HG03097 (cell line): Measurements from ENCODE around the gene ADAM10.

Source experiments
- ATAC-seq: cut with Tn5 transposase; IDR thresholded peaks from one replicate; pipeline ENCODE4 v1.9.1; 2021; ENCODE audit not compliant: unreplicated experiment, low FRiP score

ADAM10 gene

DNA sequence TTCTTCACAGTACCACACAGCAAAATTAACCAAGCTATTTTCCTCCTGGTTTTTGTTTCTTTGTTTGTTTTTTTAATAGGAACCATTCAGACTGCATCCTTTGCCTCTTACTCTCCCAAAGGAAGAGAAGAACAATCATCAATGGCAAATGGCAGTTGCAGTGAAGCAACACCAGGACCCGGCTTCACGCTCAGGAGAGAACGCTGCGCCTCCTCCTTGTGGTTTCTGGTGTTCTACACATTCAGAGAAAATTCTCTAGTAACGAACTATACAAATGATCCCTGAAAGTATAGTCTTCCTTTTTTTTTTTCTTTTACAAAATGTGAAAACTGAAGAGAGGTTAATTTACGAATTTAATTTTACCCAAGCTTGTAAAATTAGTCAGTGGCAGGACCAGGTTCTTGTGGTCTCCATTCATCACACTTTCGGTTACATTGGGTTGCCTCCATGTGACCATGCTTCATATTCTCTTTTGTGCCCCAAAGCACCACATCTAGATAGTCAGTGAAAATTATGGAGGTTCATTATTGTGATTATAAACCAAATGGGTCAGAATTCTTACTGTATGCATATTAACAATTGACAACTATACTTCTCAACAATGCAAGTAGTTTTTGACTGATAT lies 11.0 kb upstream of the ADAM10 start:
- ATAC-seq: no peak

DNA sequence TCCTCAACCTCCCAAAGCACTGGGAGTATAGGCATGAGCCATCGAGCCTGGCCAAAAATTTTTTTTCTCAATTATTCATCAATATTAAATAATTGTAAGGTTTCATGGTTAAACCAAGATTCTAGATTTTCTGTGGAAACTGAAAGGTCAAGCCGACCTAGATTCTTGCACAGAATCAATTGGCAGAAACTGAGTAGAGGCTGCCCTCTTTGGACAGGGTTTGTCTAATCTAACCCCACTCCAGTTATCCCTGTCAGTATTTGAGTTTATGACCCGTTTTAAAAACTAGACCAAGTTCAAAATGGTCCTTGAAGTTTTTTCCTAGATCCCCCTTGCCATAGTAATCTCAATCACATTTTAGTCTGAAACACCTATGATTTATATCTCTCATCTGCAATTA lies 8.6 kb upstream of the ADAM10 start:
- no peak for ATAC-seq

DNA sequence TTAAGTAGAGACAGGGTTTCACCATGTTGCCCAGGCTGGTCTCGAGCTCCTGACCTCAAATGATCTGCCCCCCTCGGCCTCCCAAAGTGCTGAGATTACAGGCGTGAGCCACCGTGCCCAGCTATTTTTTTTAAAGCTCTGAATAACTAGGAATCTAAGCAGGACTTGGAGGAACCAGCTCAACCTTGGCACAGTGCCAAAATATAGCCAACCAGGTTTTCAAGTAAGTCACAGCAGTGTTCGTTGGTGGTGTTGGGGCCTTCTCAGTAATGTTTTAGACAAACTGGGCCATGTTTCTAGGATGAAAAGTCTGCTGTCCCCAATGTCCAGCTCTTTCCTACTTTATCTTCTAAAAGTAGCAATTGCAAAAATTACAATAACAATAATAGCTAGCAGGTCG lies 6.4 kb upstream of the ADAM10 start:
- no peak for ATAC-seq

DNA sequence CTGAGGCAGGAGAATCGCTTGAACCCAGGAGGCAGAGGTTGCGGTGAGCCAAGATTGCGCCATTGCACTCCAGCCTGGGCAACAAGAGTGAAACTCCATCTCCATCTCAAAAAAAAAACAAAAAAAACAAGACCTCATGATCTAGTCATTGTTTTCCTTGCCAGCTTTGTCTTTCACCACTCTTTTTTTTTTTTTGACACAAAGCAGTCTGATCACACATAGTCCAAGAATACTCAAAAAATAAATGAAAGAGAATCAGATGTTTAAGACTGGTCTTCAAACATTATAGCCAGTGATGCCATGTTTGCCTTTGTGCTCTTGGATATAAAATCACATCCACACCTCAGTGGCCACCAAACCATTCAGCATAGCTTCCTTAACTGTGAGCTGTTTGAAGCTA lies 5.8 kb upstream of the ADAM10 start:
- ATAC-seq: no peak

DNA sequence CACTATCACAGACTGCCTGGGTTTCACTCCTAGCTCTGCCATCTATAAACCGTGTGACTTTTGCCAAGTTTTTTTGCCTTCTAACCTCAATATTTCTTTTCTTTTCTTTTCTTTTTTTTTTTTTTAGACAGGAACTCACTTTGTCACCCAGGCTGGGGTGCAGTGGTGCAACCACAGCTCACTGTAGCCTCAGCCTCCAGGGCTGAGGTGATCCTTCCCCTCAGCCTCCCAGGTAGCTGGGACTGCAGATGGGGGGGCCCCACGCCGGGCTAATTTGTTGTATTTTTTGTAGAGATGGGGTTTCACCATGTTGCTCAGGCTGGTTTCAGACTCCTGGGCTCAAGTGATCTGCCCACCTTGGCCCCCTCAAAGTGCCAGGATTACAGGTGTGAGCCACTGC lies 3.2 kb upstream of the ADAM10 start:
- ATAC-seq: no peak

DNA sequence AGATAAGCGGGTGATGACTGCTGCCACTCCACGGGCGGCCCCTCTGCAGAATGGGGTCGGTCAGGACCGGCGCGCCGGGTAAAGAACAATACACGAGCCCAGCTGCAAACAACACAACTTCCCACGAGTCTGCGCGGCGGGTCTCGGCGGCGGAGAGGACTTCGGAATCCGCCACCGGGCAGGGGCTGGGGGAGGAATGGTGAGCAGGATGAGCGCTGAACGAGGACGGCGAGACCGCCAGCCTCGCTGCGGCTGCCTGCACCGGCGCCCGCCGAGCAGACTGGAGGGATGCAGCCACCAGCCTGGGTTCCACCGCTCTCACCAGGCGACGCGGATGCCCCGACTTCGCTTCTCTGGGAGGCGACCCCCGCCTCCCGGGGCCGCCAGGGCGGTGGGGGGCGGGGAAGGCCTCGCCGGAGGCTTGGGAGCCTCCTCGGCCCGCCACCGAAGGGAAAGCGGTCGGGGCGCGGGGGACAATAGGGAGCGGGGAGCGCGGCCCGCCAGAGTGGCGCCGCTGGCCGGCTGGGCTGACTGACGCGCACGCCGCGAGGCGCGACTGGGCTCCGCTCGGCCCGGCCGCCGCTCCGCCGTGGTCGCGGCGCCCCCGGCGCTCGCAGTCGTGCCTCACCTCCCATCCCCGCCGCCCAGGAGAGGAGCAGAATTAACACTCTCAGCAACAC lies 515 bp downstream of the ADAM10 start:
- peak; percentile 22 for ATAC-seq

DNA sequence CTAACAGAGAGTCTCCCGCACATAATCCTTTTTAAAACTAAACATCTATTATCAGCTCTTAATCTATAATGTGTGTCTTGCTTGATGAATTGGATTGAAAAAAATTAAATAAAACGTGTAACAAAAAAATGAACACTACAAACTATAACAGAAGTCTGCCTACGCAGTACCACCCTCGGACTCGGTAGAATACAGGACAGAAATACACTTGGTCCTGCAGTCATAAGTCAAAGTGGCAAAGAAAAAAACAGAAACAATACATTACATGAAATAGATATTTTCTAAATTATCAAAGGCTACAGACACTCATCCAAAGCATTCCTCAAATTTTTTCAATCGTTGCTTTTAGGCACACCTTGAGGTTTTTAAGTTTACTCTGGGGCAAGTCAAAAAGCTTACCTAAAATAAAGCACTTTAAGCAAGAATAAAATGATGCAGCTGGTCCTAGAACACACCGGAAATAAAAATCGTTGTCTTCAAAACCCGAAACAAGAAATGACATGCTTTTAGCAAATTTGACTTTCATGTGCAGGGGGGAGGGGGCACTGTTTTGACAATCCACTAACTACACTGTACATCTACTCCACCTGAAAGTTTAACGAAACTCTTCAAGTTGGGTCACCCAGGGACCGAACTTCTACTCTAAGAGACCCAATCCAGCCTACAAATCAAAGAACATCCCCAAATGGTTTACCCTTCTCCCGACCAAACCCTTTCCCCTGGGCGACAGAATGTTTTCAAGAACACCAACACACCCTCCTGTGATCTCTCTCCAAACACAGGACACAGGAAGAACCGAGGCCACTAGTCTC lies 1.3 kb downstream of the ADAM10 start:
- ATAC-seq: peak; percentile 7

DNA sequence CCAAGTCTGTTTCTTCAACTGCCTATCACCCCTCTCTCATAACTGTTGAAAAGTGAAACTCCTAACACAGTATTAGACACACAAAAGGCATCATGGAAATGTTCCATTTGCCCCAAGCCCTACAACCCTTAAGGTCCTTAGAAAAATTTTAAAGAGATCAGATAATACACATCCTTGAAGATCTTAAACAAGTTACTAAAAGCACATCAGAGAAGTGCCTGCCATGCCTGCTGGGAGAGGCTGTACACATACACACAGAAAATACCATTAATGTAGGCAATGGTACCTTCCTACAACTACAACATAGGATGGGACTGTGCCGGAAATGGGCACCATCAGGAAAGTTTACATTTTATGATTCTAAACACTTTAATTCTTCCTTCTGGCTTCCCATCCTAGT lies 3.3 kb downstream of the ADAM10 start:
- no peak for ATAC-seq

DNA sequence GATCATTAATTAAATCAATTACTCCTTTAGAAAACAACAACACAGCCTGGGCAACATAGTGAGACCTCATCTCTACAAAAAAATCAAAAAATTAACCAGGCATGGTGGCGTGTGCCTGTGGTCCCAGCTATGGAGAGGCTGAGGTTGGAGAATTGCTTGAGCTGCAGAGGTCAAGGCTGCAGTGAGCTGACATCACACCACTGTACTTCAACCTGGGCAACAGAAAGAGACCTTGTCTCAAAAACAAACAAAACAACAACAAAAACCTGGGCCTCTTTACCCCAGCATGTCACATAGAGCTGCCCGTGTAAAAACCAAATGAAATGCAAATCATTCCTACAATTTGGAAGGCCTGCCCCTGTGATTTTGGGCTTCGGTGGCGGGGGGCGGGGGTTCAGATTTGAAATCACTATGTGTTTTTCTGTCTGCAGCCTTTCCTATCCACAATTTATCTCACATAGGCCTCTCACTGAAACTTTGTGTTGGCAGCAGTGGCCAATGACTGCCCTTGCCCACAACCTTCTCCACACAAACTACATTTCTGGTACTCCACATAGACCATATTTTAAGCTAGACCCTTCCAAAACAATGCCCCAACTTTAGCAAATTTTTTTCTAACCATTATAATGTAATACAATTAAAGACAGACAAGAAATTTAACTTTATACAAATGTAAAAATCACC lies 6.5 kb downstream of the ADAM10 start:
- ATAC-seq: no peak

DNA sequence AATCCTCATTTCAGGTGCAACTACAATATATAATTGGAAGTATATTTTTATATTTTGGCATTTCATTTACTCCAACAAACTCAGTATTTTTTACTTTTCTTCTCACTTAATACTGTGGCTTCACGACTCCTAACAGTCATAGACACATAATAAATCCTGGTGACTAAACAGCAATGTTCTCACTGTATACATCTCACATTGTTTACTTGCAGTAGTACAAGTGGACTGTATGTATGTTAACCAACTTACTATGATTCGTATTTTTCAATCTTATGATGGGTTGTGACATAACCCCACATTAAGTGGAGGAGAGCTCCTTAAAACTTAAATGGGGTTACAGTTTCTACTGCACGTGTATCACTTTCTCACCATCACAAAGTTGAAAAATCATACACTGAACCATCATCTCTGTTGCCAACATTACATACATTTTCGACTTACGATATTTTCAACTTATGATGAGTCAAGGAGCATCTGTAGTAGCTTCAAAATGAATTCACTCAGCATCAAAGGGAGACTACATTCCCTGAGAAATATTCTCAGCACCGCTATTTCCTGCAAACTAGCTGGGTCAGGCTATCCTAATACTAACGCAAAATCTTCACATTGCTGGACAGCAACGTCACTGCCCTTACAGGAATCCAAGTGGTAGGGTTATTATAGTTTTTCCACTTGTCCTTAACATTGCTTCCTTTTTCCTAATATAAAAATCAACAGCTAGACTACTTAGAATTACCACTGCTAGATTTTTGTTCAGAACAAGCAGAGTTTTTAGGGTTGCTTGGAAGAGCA lies 7.3 kb downstream of the ADAM10 start:
- no peak for ATAC-seq

DNA sequence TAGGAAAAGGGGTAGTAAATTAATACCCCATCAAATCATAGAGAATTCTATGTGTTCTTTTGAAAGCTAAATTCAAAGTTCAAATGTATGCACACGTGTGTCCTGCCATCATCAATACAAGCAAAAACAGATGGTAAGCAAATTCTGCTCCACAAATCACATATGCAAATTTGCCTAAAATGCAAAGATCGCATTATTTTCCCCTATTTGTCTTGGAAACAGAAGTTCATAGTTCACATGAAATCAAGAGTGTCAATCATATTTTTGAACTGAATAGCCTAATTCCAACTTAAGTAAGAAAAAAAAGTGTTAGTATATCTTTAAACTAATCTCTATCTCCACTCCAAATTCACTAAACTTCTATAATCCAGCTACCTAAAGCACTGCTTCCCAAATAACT lies 8.5 kb downstream of the ADAM10 start:
- no peak for ATAC-seq

DNA sequence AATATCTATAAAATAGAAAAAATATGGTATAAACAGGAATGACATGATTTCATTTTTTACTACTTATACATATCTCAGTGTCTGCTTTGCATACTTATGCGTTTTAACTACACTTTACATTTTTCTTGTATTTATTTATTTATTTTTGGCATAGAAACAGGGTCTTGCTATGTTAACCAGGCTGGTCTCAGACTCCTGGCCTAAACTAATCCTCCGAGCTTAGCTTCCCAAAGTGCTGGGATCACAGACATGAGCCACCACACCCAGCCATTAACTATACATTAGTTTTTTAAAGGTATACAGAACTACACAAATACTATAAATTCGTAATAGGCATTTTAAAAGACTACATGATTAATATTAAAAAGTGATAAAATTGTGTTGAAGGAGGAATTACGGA lies 9.1 kb downstream of the ADAM10 start:
- no peak for ATAC-seq

DNA sequence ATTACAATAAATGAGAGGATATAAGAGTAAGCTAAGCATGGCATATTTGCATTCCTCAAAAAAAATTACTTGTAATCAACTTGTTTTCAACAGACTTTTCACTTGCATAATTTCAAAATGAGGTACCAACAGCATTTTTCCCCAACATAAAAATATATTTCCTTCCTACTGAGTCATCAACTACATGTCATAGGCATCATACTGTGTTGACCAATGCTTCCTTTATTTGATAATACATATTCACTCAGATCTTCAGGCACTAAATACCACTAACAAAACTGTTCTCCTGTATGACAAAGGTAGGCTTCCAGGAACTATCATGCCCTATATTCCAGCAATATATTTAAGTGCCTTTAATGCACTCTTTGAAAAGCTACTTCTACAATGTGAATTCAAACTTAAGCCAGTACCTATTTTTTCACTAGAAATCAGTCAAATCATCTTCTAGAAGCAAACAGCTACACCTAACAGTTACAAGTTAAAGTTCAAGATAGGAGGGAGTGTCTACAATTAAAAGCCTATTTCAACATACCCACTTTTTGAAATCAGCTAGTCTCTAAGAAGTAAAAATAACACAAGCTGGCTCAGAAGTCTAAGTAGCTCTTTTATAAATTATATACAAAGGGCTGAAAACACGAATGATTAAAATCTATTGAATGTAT lies 11.3 kb downstream of the ADAM10 start:
- ATAC-seq: no peak

DNA sequence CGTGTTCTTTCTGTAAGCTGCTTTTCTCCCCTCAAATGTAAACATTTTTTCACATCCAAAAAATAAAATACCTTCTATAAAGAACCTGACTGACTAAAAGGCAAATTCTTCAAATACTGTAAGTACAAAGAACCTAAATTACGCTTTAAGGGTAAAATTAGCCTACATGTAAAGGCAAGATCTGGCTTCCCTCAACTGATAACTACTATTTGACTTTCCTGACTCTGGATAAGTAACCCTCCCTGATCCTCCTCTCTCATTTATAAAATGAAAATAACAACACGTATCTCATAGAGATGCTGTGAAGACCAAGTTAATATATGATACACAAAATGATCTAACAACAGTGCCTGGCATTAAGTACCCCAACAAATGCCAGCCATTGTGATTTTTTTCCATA lies 12.2 kb downstream of the ADAM10 start:
- ATAC-seq: no peak

DNA sequence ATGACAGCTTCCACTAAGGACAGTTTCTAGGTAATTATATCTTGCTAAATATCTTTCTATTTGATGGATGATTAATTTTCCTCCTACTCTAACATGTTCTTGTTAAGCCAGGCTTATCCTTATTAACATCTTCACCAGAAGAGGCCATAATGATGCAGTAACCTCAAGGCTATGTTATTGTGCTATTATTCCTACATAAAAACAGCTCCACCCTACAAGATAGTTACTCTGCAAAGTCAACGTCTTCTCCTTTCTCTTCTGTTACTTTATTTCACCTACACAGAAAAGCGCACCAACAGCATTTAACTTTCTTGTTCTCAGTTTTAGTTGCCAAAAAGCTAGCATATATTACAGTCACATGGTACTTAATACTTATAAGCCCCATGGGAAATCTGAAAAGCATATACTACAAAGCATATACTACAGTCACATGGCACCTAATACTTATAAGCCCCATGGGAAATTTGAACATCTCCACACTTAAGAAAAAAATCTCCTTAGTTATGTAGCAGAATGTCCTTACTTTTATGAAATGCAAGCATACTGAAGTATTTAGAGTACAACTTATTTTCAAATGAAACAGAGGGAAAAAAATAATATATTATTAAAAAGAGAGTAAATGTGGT lies 13.4 kb downstream of the ADAM10 start:
- ATAC-seq: no peak

DNA sequence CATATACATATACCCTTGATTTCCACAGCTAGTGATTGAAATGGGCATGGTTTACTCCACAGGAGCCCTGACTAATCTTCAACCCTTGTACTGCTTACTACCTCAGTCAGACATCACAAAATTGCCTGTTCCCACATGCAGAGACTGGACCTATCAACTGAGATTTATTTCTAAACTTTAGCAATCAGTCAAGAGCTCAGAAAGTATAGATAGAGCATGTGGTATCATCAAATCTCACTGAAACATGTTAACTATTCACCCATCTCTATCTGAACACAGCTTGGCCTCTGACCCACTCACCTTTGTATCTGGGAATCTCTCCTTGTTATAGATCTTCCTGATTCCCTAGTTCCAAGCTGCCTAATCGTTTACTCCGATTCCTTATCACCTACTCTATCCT lies 14.6 kb downstream of the ADAM10 start:
- no peak for ATAC-seq

DNA sequence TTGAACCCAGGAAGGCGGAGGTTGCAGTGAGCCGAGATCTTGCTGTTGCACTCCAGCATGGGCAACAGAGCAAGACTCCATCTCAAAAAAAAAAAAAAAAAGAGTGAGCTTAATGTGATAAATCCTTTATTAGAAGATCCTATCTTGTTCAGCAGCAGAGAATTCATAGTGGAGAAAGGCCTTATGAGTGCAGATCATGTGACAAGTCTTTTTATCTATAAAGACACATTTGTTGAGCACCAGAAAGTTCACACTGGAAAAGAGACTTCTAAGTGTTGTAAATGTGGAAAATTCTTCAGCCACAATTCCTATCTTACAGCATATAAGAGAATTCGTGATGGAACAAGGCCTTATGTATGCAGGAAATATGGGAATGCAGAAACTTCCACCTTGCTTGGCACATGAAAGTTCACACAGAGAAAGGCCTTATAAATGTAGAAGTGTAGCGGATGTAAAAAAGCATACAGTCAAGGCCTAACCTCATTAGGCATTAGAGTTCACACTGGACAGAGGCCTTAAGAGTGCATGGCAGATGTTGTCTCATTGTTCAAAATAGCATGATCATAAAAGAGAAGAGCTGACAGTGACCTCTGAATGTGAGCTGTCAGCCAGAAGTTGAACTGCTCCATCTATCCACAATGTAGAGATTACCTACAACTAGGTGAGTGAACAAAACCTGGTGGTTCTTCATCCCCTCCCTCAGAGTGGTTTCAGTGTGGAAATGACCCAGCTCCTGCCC lies 16.7 kb downstream of the ADAM10 start:
- no peak for ATAC-seq

DNA sequence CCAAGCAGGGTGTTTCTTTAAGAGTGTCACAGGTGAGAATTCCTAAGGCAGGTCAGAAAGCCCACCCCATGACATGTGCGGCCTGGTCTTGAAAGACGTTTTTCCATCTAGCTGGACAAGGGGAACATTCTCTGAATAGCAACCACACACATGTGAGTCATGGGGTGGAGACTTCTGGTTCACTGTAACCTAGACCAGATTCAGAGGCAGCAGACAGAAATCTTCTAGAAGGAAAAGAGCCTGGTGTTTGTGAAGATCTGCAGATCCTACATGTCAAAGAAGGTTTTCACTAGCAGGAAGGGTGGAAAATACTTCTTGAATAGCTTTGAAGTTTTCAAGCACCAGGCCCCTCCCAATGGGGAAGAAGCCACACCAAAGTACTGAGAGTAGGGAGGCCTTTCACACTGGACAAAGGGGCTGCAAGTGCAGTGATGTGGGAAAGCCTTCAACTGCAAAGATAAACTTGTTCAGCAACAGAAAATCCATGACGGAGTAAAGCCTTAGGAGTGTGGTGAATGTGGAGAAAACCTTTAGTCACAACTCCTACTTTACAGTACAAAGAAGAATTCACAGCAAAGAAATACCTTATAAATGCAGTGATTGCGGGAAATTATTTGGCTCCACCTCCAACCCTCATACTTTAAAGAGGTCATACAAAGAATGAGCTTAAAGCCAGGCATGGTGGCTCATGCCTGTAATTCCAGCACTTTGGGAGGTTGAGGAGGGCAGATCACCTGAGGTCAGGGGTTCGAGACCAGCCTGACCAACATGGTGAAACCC lies 17.6 kb downstream of the ADAM10 start:
- no peak for ATAC-seq
